ENCODE measurements around the gene KLHL18.
"Not testable (repeated sequence)": the region's sequence is repeated elsewhere in the genome, so short reads cannot be mapped to it uniquely, and the experiment has no call there.

KLHL18 gene

GRCh38 chr3:47366833-47367232, 84.1 kb downstream of the KLHL18 start:
- no peak for FAIRE-seq

DNA sequence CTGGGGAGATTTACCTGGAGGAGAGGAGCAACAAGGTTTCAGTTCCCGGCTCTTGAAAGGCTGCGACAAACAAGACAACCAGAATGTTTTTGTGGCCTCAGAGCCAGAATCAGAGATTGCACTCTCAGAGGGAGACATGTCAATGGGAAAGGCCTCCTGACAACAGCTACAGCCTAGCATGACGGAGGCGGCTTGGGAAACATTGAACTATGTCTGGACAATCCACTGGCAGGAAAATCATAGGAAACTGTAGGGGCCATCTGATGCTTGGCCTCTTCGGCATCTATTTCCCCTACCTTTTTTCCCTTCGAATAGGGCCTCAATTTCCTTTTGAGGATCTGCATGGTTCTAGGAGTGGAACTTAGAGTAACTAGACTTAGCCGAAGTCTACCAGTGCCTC, 84.9 kb downstream of the KLHL18 start:
- no peak for FAIRE-seq

DNA sequence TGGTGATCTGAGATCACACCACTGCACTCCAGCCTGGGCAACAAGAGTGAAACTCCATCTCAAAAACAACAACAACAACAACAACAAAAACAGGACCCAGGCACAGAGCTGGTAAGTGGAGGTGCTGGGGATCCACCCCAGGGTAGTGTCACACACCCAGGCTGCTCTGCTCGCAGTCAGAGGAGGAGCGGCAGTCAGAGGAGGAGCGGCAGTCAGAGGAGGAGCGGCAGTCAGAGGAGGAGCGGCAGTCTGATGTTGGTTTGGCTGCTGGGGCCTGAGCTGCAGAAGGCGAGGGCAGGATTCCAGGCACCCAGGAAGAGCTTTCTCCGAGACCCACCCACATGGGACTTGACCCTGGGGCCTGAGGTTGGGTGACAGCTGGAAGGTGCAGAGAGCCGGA, 87.3 kb downstream of the KLHL18 start:
- not testable (repeated sequence) for FAIRE-seq

DNA sequence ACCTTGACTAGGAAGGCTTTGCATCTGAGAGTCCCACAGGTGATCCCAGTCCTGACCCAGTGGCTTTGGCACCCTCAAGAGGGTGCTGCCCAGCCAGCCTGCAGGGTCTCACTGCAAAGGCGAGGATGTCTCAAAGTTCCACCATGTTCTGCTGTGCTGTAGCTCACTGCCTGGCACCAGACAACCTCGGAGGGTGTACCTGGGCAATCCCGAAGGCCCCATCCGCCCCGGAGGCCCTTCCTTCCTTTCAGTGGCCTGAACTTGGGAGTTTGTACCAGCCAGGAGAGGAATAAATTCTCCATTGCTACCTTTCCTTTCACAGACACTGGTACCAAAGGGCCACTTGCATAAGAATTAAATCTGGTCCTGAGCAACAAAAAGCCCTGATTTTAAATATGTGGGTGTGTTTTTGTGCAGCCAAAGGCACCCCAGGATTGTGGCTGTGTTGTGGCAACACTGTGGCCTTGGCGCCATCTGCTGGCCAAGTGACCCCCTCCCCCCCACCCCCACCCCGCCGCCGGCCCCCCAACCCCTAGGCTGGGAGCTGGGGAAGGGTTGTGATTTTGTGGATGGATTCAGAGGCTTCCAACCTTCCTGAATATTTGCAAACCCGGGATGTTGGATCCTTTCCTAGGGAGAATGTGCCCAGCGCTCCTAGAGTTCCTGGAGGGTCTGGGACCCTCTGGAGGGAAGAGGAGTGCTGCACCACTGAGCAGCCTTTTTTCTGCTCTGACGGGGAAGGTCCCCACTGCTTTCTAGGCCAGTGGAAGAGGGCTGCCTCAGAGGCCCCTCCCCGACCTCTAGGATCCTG, 88.3 kb downstream of the KLHL18 start:
- FAIRE-seq, result no peak

GRCh38 chr3:47374587-47374986, 91.8 kb downstream of the KLHL18 start:
- no peak for FAIRE-seq

GRCh38 chr3:47376393-47376792, 93.6 kb downstream of the KLHL18 start:
- FAIRE-seq, result no peak

GRCh38 chr3:47377186-47377585, 94.4 kb downstream of the KLHL18 start:
- FAIRE-seq, result no peak

GRCh38 chr3:47378869-47379268, 96.1 kb downstream of the KLHL18 start:
- no peak for FAIRE-seq

- no peak for FAIRE-seq
Measured at GRCh38 chr3:47379411-47379899, 96.7 kb downstream of the KLHL18 start.

GRCh38 chr3:47380026-47380600, 97.4 kb downstream of the KLHL18 start:
- no peak for FAIRE-seq

DNA sequence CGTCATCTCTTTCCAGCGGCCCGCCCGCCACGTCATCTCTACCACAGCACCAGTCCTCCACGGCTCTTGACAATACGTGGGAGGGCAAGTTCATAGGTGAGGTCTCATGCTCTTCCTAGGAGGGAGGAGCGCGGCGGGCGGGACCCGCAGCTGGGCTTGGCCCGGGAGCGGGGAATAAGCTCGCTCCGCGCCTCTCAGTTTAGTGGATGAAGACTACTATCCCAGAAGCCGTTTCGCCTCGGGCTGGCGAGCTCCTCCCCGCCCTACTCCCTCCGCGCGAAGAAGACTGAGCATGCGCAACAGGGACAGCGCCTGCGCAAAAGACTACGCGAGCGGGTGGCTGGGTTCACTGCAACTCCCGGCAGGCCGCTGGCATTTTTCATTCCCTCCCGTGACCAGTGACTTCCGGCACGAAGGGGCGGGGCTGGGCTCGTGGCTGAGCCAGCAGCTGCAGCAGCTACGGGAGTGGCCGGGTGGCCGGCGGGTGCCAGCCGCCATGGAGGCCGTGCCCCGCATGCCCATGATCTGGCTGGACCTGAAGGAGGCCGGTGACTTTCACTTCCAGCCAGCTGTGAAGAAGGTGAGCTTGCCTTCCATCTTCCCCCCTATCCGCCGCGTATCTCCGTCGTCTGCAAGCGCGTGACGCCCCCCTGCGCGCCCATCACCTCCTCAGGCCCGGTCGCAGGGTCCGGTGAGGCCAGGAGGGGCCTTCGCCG, 98.0 kb downstream of the KLHL18 start, which contains the start of gene PTPN23:
Gene PTPN23 (plus strand): TSS at position 421 of the 716 bp plus-strand sequence. CDS start 76 bp downstream, at position 497.
- FAIRE-seq, result peak; percentile 95

- peak; percentile 34 for FAIRE-seq
Measured at GRCh38 chr3:47381317-47382157, 98.8 kb downstream of the KLHL18 start.

- no peak for FAIRE-seq
Measured at GRCh38 chr3:47384425-47384824, 101.7 kb downstream of the KLHL18 start.

DNA sequence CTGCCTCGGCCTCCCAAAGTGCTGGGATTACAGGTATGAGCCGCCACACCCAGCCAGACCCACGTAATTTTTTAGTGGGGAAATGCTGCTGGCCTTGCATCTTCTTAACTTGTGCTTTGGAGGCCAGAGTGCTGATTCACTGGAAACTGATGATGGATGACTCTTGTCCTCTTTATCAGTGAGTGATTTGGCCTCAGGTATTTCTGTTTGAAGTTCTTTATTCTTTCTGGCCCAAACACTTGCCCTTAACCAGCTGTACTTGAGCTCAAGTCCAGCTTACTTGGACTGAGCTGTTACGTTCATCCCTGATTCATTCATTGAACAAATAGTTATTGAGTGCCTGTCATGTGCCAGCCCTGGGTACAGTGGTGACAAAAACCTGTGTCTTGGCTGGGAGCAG, 102.3 kb downstream of the KLHL18 start:
- FAIRE-seq, result no peak

DNA sequence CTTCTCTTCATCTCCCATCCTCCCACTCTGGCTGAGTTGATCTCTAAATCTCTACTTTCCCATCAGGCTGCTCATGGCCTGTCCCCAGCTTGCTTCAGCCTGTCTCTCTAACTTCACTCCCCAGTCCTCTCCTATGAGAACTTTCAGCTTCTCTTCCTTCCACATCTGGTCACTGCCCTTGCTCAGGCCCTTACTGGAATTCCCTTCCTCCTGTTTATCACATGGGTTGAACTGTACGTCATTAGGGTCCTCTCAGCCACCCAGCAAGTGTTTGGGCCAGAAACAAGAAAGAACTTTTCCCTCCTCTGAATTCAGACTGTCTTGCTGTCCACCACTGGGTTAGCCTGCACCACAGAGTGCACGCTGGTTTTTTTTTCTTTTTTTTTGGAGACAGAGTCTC, 103.1 kb downstream of the KLHL18 start:
- FAIRE-seq, result no peak

GRCh38 chr3:47392933-47393332, 110.2 kb downstream of the KLHL18 start:
- FAIRE-seq, result no peak

DNA sequence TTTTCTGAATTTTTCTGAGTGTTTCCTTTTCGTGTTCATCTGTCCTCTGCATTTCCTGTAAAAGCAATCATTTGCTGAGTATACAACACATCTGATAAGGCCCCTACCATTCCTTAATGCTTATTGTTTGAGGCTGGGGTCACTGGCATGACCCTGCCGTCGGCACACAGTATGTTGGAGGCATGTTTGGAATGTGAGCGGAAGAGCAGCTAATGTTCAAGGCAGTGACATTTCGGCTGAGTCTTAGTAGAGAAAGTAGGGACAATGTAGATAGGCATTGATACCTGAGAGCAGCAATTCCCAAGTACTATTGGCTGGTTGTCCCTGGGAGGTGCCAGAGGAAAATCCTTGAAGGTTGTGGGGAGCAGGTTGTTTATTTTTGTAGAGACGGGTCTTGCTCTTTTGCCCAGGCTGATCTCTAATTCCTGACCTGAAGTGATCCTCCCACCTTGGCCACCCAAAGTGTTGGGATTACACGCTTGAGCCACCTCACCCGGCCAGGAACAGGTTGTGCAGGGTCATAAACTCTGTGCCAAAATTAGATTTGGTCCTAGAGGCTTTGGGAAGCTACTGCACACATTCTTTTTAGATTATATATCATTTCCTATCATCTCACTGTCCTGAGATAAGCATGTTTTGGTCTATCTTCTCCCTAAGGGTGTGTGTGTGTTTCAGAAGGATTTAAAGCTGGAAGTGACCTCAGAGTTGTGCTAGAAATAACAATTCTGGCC, 111.6 kb downstream of the KLHL18 start:
- FAIRE-seq, result no peak

DNA sequence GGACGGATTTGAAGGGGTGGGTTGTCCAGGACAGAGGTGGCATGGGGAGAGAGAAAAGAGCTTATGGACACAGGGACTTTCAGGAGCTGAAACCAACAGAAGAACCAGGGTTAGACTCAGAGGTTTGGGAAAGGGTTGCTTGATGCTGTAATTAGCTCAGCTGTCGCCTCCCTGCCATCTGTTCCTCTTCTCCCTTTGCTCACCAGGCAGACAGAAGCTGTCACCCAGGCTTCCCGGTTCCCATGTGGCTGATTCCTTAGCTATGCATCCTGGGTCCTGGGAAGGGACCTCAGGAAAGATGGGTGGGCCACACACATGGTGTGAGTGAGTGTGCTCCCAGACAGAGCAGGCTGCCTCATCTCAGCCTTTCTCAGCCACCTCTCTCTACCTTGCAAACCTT, 112.1 kb downstream of the KLHL18 start:
- FAIRE-seq, result no peak

Measured in G401.6 (cell line).